K562 (cell line): ENCODE data around the gene ARNT2.

Experiments used
- CBX1 ChIP-seq: sonication (generic); IDR thresholded peaks from 2 replicates; pipeline ENCODE4 v1.6.1; 2016; ENCODE audit warnings: antibody characterized with exemption, low read depth, mild to moderate bottlenecking
- CHD2 ChIP-seq: IDR thresholded peaks from 2 replicates; pipeline ENCODE4 v1.6.1; 2011; ENCODE audit warnings: low read depth, low read length
- CTCF ChIP-seq, 3 experiments: IDR thresholded peaks in 2 of 3; conservative IDR thresholded peaks in 1 of 3; 2 replicates each; pipeline ENCODE4 v1.5.1; 2011 to 2012; ENCODE audit warnings: low read length in 3 of 3, mild to moderate bottlenecking in 3 of 3, control low read depth in 2 of 3, improper control_type of control experiment in 1 of 3, inconsistent platforms in 1 of 3, low read depth in 1 of 3, mixed read lengths in 1 of 3, moderate library complexity in 1 of 3; ENCODE audit not compliant: insufficient read depth in 2 of 3
- CTCFL ChIP-seq: IDR thresholded peaks from 2 replicates; pipeline ENCODE4 v1.6.1; 2011; ENCODE audit warnings: borderline replicate concordance, low read depth, mild to moderate bottlenecking, moderate library complexity, low read length; ENCODE audit not compliant: insufficient read depth, poor library complexity, severe bottlenecking
- EP300 ChIP-seq: IDR thresholded peaks from 2 replicates; pipeline ENCODE4 v1.6.1; 2012; ENCODE audit warnings: low read length, improper control_type of control experiment
- EZH2 ChIP-seq: IDR thresholded peaks from 2 replicates; pipeline ENCODE4 v1.6.1; 2012; ENCODE audit warnings: low read depth, mild to moderate bottlenecking, inconsistent platforms, low read length, borderline replicate concordance
- FOXM1 ChIP-seq, 2 experiments: fragments of 450-650 bp in 1 of 2; sonication (generic) in 1 of 2; formaldehyde crosslinking in 1 of 2; IDR thresholded peaks; 2 replicates each; pipeline versions ENCODE4 v1.6.1 to v1.9.0; 2017 to 2022; ENCODE audit warnings: low read depth in 2 of 2, mild to moderate bottlenecking in 2 of 2, missing genetic modification reagents in 1 of 2, moderate library complexity in 1 of 2
- SMARCC2 ChIP-seq: fragments of 450-650 bp; IDR thresholded peaks from 2 replicates; pipeline ENCODE4 v1.6.1; 2017; ENCODE audit warnings: antibody characterized with exemption, moderate library complexity, mild to moderate bottlenecking, low read depth
- SP1 ChIP-seq: sonication (generic); formaldehyde crosslinking; IDR thresholded peaks from 2 replicates; pipeline ENCODE4 v1.8.1; 2022; ENCODE audit warnings: mild to moderate bottlenecking, missing genetic modification reagents
- TGIF2 ChIP-seq: sonication (generic); formaldehyde crosslinking; IDR thresholded peaks from 2 replicates; pipeline ENCODE4 v1.8.1; 2022; ENCODE audit warnings: mild to moderate bottlenecking, missing genetic modification reagents, moderate library complexity
- ZNF133 ChIP-seq: fragments of 250-450 bp; sonication (Bioruptor Pico); IDR thresholded peaks from 2 replicates; pipeline ENCODE4 v1.4.0; 2020; ENCODE audit warnings: mild to moderate bottlenecking
- ZNF232 ChIP-seq: sonication (generic); formaldehyde crosslinking; IDR thresholded peaks from 2 replicates; pipeline ENCODE4 v1.8.0; 2022; ENCODE audit warnings: mild to moderate bottlenecking, missing genetic modification reagents
- ZSCAN32 ChIP-seq: fragments of 450-650 bp; formaldehyde crosslinking; IDR thresholded peaks from 2 replicates; pipeline ENCODE4 v1.4.0; 2020; ENCODE audit warnings: mild to moderate bottlenecking, moderate library complexity

GRCh38 chr15:80618685-80619400 lies 214.7 kb downstream of the ARNT2 start:
- TF ChIP-seq CTCF (IDR thresholded peaks at IDR 0.05 in 2 of 3, conservative IDR thresholded peaks at IDR 0.05 in 1 of 3; ENCODE audit: insufficient read depth in 2 of 3, low read depth in 1 of 3, low read length in 3 of 3) (no peak), FOXM1 (IDR thresholded peaks at IDR 0.05; ENCODE audit: low read depth) (no peak), FOXM1 (CRISPR knock-in tag; IDR thresholded peaks at IDR 0.05; ENCODE audit: low read depth) (no peak), ZNF232 (CRISPR knock-in tag) (no peak), CBX1 (no peak), CTCFL (no peak), SMARCC2 (no peak), ZSCAN32 (CRISPR knock-in tag) (no peak), SP1 (CRISPR knock-in tag) (no peak), ZNF133 (CRISPR knock-in tag) (no peak), CHD2 (no peak), EZH2 (no peak), TGIF2 (no peak), EP300 (no peak)
